ENCODE data around the gene CGNL1.

DNA sequence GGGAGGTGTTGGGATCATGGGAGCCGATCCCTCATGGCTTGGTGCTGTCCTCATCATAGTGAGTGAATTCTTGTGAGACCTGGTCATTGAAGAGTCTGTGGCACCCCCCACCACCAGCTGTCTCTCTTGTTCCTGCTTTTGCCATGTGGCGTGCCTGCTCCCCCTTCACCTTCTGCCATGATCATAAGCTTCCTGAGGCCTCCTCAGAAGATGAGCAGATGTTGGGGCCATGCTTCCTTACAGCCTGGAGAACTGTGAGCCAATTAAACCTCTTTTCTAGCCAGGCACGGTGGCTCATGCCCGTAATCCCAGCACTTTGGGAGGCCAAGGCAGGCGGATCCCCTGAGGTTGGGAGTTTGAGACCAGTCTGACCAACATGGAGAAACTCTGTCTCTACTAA, 37.0 kb upstream of the CGNL1 start:
- TF ChIP-seq ATF2 (tag by site-specific recombination; IDR thresholded peaks at IDR 0.05; ENCODE audit: low read depth) (no peak), ZNF292 (tag by site-specific recombination; IDR thresholded peaks at IDR 0.05; ENCODE audit: borderline replicate concordance, low read depth) (no peak), CTCF (tag by site-specific recombination; IDR thresholded peaks at IDR 0.05) (no peak), BCL11A (tag by site-specific recombination; IDR thresholded peaks at IDR 0.05; ENCODE audit: low read depth) (no peak), ZNF501 (tag by site-specific recombination; IDR thresholded peaks at IDR 0.05) (no peak)
